Measurements from ENCODE around the gene CMTM6.

Gene CMTM6

DNA sequence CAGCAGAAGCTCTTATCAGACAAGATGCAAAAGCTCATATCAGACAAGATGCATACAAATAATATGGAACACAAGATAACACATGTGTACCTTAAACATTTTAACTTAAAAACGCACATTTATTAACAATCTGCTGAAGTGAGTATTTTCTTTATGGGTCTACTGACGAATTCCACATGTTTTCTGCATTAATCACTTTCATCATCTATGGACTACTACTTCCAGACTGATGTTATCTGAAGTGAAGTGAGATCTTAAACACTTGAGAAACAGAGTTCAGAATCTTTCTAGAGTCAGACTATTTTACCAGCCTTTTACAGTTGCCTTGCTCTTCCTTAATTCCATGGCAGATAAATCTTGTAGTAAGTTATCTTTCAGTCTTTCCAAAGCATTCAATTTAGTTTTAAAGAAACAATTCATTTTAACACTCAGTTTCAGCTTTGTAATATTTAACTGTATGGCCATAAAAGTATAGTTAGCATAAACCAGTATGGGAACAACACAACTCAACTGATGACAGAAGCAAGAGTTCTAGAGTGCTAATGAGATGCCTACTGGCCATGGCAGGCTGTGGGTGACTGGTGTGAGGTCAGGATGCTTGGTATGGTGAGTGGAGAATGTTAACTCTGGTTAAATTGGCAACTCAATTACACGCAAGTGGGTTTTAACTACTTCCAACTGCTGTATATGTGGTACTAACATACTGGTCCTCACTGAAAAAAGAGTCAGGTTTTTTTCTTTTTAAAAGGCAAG lies 9.8 kb downstream of the CMTM6 start:
- TF ChIP-seq, protein P1, sequence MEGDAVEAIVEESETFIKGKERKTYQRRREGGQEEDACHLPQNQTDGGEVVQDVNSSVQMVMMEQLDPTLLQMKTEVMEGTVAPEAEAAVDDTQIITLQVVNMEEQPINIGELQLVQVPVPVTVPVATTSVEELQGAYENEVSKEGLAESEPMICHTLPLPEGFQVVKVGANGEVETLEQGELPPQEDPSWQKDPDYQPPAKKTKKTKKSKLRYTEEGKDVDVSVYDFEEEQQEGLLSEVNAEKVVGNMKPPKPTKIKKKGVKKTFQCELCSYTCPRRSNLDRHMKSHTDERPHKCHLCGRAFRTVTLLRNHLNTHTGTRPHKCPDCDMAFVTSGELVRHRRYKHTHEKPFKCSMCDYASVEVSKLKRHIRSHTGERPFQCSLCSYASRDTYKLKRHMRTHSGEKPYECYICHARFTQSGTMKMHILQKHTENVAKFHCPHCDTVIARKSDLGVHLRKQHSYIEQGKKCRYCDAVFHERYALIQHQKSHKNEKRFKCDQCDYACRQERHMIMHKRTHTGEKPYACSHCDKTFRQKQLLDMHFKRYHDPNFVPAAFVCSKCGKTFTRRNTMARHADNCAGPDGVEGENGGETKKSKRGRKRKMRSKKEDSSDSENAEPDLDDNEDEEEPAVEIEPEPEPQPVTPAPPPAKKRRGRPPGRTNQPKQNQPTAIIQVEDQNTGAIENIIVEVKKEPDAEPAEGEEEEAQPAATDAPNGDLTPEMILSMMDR (IDR thresholded peaks at IDR 0.05; ENCODE audit: insufficient read depth, missing control alignments): no peak
- no peak for FAIRE-seq
- DNase-seq (ENCODE audit: insufficient read length, low spot score): no peak

DNA sequence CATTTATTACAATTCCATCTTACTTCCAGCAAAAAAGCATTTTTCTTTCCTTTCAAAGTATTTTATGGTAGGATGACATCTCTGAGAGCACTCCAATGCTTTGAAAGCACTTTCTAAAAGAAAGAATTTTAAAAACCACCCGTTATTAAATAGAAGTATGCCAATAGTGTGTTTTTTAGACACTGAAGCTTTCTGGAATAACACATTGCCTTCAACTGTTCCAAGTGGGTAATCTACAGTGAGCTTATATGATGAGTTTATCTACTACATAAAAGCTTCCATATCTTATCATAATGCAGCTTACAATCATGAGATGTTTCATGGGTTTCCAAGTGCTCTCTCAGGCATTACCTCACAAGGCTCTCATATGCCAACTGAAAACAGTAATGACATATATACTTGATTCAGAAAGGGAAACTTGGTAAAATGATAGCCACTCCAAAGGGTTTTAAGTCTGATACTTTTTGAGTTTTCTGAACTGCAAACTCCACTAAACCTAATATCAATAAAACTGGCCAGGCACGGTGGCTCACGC lies 14.1 kb downstream of the CMTM6 start:
- FAIRE-seq (no peak), DNase-seq (ENCODE audit: insufficient read length, low spot score) (no peak)
- TF ChIP-seq, protein P1 (IDR thresholded peaks at IDR 0.05; ENCODE audit: insufficient read depth, missing control alignments): no peak

DNA sequence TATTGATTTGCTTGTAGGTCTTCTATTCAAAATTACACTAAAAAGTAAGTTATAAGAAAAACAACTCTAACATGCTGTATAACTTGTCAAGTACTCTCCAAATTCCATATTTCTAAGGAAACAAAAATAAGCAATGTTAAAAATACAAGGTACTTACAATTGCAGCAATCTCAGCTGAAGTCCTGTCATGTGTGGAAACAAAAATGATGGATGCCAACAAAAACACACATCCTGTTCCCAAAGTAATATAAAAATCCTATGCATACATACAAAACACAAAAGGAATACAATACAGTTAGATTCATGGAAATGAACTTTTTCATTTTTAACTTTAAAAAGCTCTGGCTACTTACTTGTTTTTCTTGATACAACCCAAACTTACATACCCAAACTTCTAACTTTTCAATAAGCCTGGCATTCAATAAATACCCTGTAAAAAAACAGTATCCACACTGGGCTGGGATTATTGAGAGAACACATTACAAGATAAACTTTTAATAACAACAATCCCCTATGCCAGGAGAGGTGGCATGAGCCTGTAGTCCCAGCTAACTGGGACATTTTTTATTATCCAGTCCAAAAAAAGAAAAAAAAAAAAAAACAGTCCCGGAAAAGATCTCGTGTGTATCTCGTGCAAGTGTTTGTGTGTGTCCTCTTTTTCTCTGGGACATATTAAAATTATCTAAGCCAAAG lies 14.7 kb downstream of the CMTM6 start:
- FAIRE-seq (no peak), DNase-seq (ENCODE audit: insufficient read length, low spot score) (no peak)
- TF ChIP-seq, protein P1 (IDR thresholded peaks at IDR 0.05; ENCODE audit: insufficient read depth, missing control alignments): no peak

DNA sequence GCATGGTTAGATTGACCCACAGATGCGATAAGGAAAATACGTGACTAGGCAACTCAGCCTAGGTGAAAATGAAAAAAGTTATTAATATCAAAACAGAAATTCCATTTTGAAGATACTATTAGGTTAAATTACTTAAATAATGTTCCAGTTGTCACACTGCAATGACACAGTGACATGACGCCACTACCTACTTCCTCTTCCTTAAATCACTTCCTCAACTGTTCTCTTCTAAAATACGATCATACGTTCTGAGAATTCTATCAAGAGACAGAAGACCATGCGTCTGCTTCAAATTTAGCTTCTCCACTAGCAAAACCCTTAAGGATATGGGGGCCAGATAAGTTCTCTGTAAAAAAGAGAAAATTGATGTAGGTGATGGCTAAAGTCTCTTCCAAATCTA lies 18.2 kb downstream of the CMTM6 start:
- TF ChIP-seq, protein P1 (IDR thresholded peaks at IDR 0.05; ENCODE audit: insufficient read depth, missing control alignments): no peak
- FAIRE-seq (no peak), DNase-seq (ENCODE audit: insufficient read length, low spot score) (no peak)

DNA sequence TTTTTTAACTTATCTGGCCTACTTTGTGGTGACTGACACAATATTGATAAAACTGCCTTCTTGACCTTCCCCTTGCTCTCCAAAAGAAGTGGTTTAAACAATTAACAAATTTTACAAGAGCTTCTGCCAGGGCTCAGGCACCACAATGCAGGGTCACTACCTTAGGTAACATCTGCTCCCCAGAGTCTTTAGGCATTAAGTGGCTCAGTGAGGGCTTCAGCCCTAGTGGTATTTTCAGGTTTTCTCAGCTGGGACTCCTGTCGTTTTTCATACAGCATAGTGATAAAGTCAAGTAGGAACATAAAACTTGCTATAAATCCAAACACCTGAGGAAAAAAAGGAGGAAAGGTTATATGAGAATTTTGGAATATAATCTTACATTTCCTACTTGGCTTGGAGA lies 18.9 kb downstream of the CMTM6 start:
- FAIRE-seq (no peak), DNase-seq (ENCODE audit: insufficient read length, low spot score) (no peak)
- TF ChIP-seq, protein P1 (IDR thresholded peaks at IDR 0.05; ENCODE audit: insufficient read depth, missing control alignments): no peak

DNA sequence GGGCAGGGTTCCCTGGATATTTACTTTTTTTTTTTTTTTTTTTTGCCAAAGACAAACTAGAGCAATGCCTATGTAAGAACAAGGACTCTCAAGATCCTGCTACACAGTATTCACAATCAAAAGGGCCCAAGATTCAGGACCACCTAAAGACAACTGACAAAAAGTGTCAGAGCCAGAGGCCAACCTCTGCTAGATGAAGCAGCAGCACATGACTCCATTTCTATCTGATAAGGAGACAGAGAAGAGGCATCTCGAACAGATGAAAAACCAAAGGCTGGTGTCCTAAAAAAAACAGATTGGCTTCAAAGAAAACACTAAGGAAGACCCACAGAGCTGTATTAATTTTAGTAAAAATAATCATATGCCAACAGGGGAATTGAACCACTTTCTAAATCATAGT lies 20.0 kb downstream of the CMTM6 start:
- TF ChIP-seq, protein P1 (IDR thresholded peaks at IDR 0.05; ENCODE audit: insufficient read depth, missing control alignments): no peak
- no peak for FAIRE-seq

More for the DNA sequence above, 20.0 kb downstream of the CMTM6 start:
- DNase-seq (ENCODE audit: insufficient read length, low spot score): no peak
